DMS79 treated with DMSO at 0.1 percent for 48 hours (cell line): ENCODE data around the gene EXOSC6.
"Not testable (repeated sequence)": the region's sequence is repeated elsewhere in the genome, so short reads cannot be mapped to it uniquely, and the experiment has no call there.

ENCODE experiments used
- DNase-seq: peaks from one replicate; lab custom pipeline; 2025; lab: John Stamatoyannopoulos, UW

Gene EXOSC6

GRCh38 chr16:70254965-70255286, 3.2 kb upstream of the EXOSC6 start:
- no peak for DNase-seq

- DNase-seq, result no peak
Measured at GRCh38 chr16:70254180-70254964, 2.6 kb upstream of the EXOSC6 start.

GRCh38 chr16:70253291-70254106, 1.8 kb upstream of the EXOSC6 start:
- no peak for DNase-seq

- no peak for DNase-seq
Measured at GRCh38 chr16:70252355-70252988, 732 bp upstream of the EXOSC6 start.

- DNase-seq, result no peak
Measured at GRCh38 chr16:70250748-70251628, 752 bp downstream of the EXOSC6 start.

- not testable (repeated sequence) for DNase-seq
Measured at GRCh38 chr16:70249697-70250096, 2.0 kb downstream of the EXOSC6 start.

GRCh38 chr16:70238773-70239172, 13.0 kb downstream of the EXOSC6 start:
- not testable (repeated sequence) for DNase-seq

- DNase-seq, result not testable (repeated sequence)
Measured at GRCh38 chr16:70231831-70232230, 19.9 kb downstream of the EXOSC6 start.

GRCh38 chr16:70226024-70226423, 25.7 kb downstream of the EXOSC6 start:
- DNase-seq, result not testable (repeated sequence)

GRCh38 chr16:70225430-70225829, 26.3 kb downstream of the EXOSC6 start:
- not testable (repeated sequence) for DNase-seq

GRCh38 chr16:70224645-70225044, 27.1 kb downstream of the EXOSC6 start:
- not testable (repeated sequence) for DNase-seq

GRCh38 chr16:70223971-70224513, 27.7 kb downstream of the EXOSC6 start:
- DNase-seq, result not testable (repeated sequence)

- DNase-seq, result peak; percentile 4
Measured at GRCh38 chr16:70223216-70223615, 28.5 kb downstream of the EXOSC6 start.

GRCh38 chr16:70222574-70222973, 29.2 kb downstream of the EXOSC6 start:
- not testable (repeated sequence) for DNase-seq

- not testable (repeated sequence) for DNase-seq
Measured at GRCh38 chr16:70218586-70218985, 33.2 kb downstream of the EXOSC6 start.

GRCh38 chr16:70206382-70206781, 45.4 kb downstream of the EXOSC6 start:
- not testable (repeated sequence) for DNase-seq

- DNase-seq, result not testable (repeated sequence)
Measured at GRCh38 chr16:70204668-70205405, 46.9 kb downstream of the EXOSC6 start.

- DNase-seq, result not testable (repeated sequence)
Measured at GRCh38 chr16:70204010-70204409, 47.7 kb downstream of the EXOSC6 start.

GRCh38 chr16:70203508-70203907, 48.2 kb downstream of the EXOSC6 start:
- not testable (repeated sequence) for DNase-seq

GRCh38 chr16:70200063-70200462, 51.7 kb downstream of the EXOSC6 start:
- DNase-seq, result not testable (repeated sequence)

- DNase-seq, result not testable (repeated sequence)
Measured at GRCh38 chr16:70199170-70199569, 52.6 kb downstream of the EXOSC6 start.
